Endodermal cell (in vitro differentiated cells): ENCODE results near the gene CAPN14. TPM values are rescaled to one million over a fixed set of nuclear protein-coding genes. Genes with fewer than 3 reads are reported as not detected.
A peak's percentile ranks its signal among the peaks of the same experiment; 100 is the strongest.

Experiments used
- DNase-seq: peaks from one replicate; pipeline ENCODE4 v3.0.0-alpha.2; 2017
- H3K27ac ChIP-seq: 2 replicates; pipeline ENCODE4 v1.5.1; 2013; ENCODE audit warnings: mild to moderate bottlenecking, low read depth, low read length, moderate library complexity
- H3K27me3 ChIP-seq: 2 replicates; pipeline ENCODE4 v1.6.1; 2013; ENCODE audit warnings: mild to moderate bottlenecking, low read length, moderate library complexity; ENCODE audit not compliant: insufficient read depth, control insufficient read depth, poor library complexity, severe bottlenecking
- H3K36me3 ChIP-seq: 2 replicates; pipeline ENCODE4 v1.7.0; 2013; ENCODE audit warnings: mild to moderate bottlenecking, low read length, moderate library complexity; ENCODE audit not compliant: control insufficient read depth, insufficient read depth
- H3K4me1 ChIP-seq: one replicate; pipeline ENCODE4 v1.7.0; 2013; ENCODE audit warnings: low read length; ENCODE audit not compliant: control insufficient read depth, insufficient read depth
- H3K4me3 ChIP-seq: 2 replicates; pipeline ENCODE4 v1.5.1; 2013; ENCODE audit warnings: mild to moderate bottlenecking, low read length, moderate library complexity
- H3K9ac ChIP-seq: 2 replicates; pipeline ENCODE4 v1.6.1; 2013; ENCODE audit warnings: mild to moderate bottlenecking, low read length, moderate library complexity; ENCODE audit not compliant: poor library complexity, severe bottlenecking; ENCODE audit errors: extremely low read depth
- H3K9me3 ChIP-seq: 2 replicates; pipeline ENCODE4 v1.6.1; 2013; ENCODE audit warnings: mild to moderate bottlenecking, low read length, moderate library complexity; ENCODE audit not compliant: control insufficient read depth
- H3K27ac Mint-ChIP-seq: 2 replicates; pipeline ENCODE4 v1.8.0; 2020; ENCODE audit warnings: mixed read lengths
- H3K27me3 Mint-ChIP-seq: 2 replicates; pipeline ENCODE4 v1.8.0; 2021; ENCODE audit warnings: mild to moderate bottlenecking, mixed read lengths; ENCODE audit not compliant: insufficient read depth
- H3K36me3 Mint-ChIP-seq: 2 replicates; pipeline ENCODE4 v1.8.0; 2020; ENCODE audit warnings: low read depth, mixed read lengths
- H3K4me1 Mint-ChIP-seq: 2 replicates; pipeline ENCODE4 v1.8.0; 2020; ENCODE audit warnings: mixed read lengths
- H3K4me3 Mint-ChIP-seq: 2 replicates; pipeline ENCODE4 v1.8.0; 2020; ENCODE audit warnings: mild to moderate bottlenecking, moderate library complexity, mixed read lengths
- H3K9me3 Mint-ChIP-seq: 2 replicates; pipeline ENCODE4 v1.8.0; 2020; ENCODE audit warnings: mild to moderate bottlenecking, mixed read lengths
- CTCF ChIP-seq: fragments of 200-600 bp; sonication (generic); conservative IDR thresholded peaks from 2 replicates; pipeline ENCODE4 v1.5.0; 2021; ENCODE audit warnings: antibody characterized with exemption, mild to moderate bottlenecking
- WGBS, 2 experiments: methylation state at CpG; one replicate each; pipeline versions ENCODE4 v1.1.5 to v1.1.7; 2013; ENCODE audit warnings: missing lambda C conversion rate in 2 of 2, mixed read lengths in 1 of 2; ENCODE audit not compliant: insufficient coverage in 1 of 2, insufficient read length in 1 of 2; 5-methylcytosine and 5-hydroxymethylcytosine counted together
- total RNA-seq, 2 donors: library from RNA; stranded (reverse); fragmentation: NEBNext Ultra II Directional in 1 of 2; extraction: Animal tissue kit (Norgen Biotek cat#: 25700) in 1 of 2; gene quantifications; 2 replicates in 1 of 2; 3 replicates in 1 of 2; pipeline ENCODE4 v1.2.1, GENCODE V29; 2021

Gene CAPN14
- total RNA-seq, 2 donors from 2014 or later = 0.31 to 0.40 TPM

DNA sequence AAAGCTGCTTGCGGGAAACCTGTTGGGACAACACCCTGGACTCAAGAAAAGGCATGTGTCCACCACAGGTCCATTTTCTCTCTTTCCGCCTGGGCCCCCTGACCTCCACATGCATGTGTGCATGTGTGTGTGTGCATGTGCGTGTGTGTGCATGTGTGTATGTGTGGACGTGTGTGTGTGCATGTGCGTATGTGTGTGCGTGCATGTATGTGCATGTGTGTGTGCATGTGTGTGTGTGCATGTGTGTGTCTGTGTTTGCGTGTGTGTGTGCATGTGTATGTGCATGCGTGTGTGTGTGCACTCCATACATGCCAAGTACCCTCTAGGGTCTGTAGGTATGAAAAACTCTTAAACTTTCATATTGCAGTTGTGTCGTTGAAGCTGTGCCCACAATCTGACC is 16.3 kb downstream of the CAPN14 start:
- Histone ChIP-seq H3K4me1 (peaks cover 2% of the 10 kb centered on the region), H3K9me3 (no peaks in the 10 kb centered on the region), H3K9ac (no peak overlapping the region), H3K4me3 (no peak overlapping the region), H3K36me3 (no peaks in the 10 kb centered on the region), H3K27me3 (peaks cover 3% of the 10 kb centered on the region), H3K27ac (no peak overlapping the region)
- no peaks in the 10 kb centered on the region for H3K9me3 Mint-ChIP-seq
- H3K4me3 Mint-ChIP-seq = no peak overlapping the region
- 90 to 100% methylated on average over 1 to 9 of the region's 9 CpGs for WGBS, 2 experiments
- peaks cover 22% of the 10 kb centered on the region for H3K27me3 Mint-ChIP-seq
- no peak for TF ChIP-seq CTCF
- H3K36me3 Mint-ChIP-seq = no peaks in the 10 kb centered on the region
- no peak overlapping the region for H3K27ac Mint-ChIP-seq
- H3K4me1 Mint-ChIP-seq = peaks cover 18% of the 10 kb centered on the region
- no peak for DNase-seq

DNA sequence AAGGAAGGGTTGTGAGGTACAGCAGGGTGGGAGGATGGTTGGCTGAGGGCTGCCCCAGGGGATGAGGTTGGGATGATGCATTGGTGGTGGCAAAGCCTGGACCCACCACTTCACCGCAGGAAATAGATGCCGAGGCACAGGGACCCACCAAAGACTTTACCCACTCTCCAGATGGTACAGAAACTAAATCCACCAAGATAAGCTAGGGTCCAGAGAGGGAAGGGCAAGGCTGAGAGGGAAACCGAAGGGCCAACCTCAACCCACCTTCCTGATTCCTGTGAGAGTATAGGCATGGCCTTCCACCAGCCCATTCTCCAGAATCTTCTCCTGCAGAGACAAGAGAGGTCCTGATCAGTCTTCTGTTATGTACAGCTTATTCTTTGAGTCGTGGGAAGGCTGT is 18.1 kb downstream of the CAPN14 start:
- no peak overlapping the region for H3K4me3 ChIP-seq
- no peaks in the 10 kb centered on the region for H3K9me3 ChIP-seq
- H3K27ac ChIP-seq = no peak overlapping the region
- 96% methylated on average over 4 of the region's 4 CpGs; no CpG with 5 or more reads in 1 of the 2 experiments for WGBS, 2 experiments
- H3K4me1 Mint-ChIP-seq = peaks cover 18% of the 10 kb centered on the region
- no peak overlapping the region for H3K9ac ChIP-seq
- peaks cover 14% of the 10 kb centered on the region for H3K27me3 Mint-ChIP-seq
- H3K27me3 ChIP-seq = peaks cover 3% of the 10 kb centered on the region
- peaks cover 2% of the 10 kb centered on the region for H3K4me1 ChIP-seq
- H3K36me3 ChIP-seq = no peaks in the 10 kb centered on the region
- H3K9me3 Mint-ChIP-seq = no peaks in the 10 kb centered on the region
- DNase-seq = no peak
- H3K27ac Mint-ChIP-seq = no peak overlapping the region
- no peak for TF ChIP-seq CTCF
- H3K36me3 Mint-ChIP-seq = no peaks in the 10 kb centered on the region
- no peak overlapping the region for H3K4me3 Mint-ChIP-seq

- Histone ChIP-seq H3K36me3 (no peaks in the 10 kb centered on the region), H3K9ac (no peak overlapping the region), H3K4me3 (no peak overlapping the region), H3K9me3 (no peaks in the 10 kb centered on the region), H3K4me1 (peaks cover 2% of the 10 kb centered on the region), H3K27ac (no peak overlapping the region), H3K27me3 (no peaks in the 10 kb centered on the region)
- peaks cover 29% of the 10 kb centered on the region for H3K4me1 Mint-ChIP-seq
- no peak for DNase-seq
- H3K36me3 Mint-ChIP-seq = no peaks in the 10 kb centered on the region
- 92% methylated on average over 2 of the region's 2 CpGs; no CpG with 5 or more reads in 1 of the 2 experiments for WGBS, 2 experiments
- peak overlapping the region; percentile 71 for H3K27ac Mint-ChIP-seq
- H3K9me3 Mint-ChIP-seq = no peaks in the 10 kb centered on the region
- no peak for TF ChIP-seq CTCF
- H3K27me3 Mint-ChIP-seq = peaks cover 7% of the 10 kb centered on the region
- H3K4me3 Mint-ChIP-seq = no peak overlapping the region
These were observed 19.6 kb downstream of the CAPN14 start for GRCh38 chr2:31197669-31198068.
